Adrenal gland (tissue), 5 donors: Measurements from ENCODE around the gene COL15A1.

ENCODE experiments used
- CTCF ChIP-seq, 6 experiments: fragments of 450-650 bp in 4 of 6; fragments of 200-600 bp in 2 of 6; sonication (generic) in 1 of 6; IDR thresholded peaks; 1 replicate in 5 of 6; 2 replicates in 1 of 6; pipeline versions ENCODE4 v1.5.1 to v1.8.0; 2016 to 2021; ENCODE audit warnings: antibody characterized with exemption in 6 of 6, mild to moderate bottlenecking in 2 of 6, moderate library complexity in 1 of 6
- POLR2A ChIP-seq, 2 donors: fragments of 450-650 bp; IDR thresholded peaks; one replicate each; pipeline ENCODE4 v1.6.1; 2017; ENCODE audit warnings: antibody characterized with exemption in 2 of 2, mild to moderate bottlenecking in 2 of 2, moderate library complexity in 1 of 2
- donor health status: DM: no; HTN: no; CAD: no.

- TF ChIP-seq CTCF (IDR thresholded peaks at IDR 0.05) (no peak), POLR2A (IDR thresholded peaks at IDR 0.05) (no peak)
Observed at GRCh38 chr9:98941946-98942523, 1.7 kb upstream of the COL15A1 start.
